Fibroblast of mammary gland (primary cell): ENCODE results near the gene FAM222B.
A peak's percentile ranks its signal among the peaks of the same experiment; 100 is the strongest.

ENCODE experiments used
- DNase-seq: peaks from one replicate; pipeline ENCODE4 v3.0.0-alpha.2; 2010; ENCODE audit warnings: low read depth
- H3K4me3 ChIP-seq: 2 replicates; pipeline ENCODE4 v1.5.1; 2011; ENCODE audit warnings: low read depth, mild to moderate bottlenecking, low read length, moderate library complexity; ENCODE audit not compliant: control insufficient read depth
- CTCF ChIP-seq: conservative IDR thresholded peaks from 2 replicates; pipeline ENCODE4 v1.5.1; 2011; ENCODE audit warnings: low read depth, low read length, inconsistent platforms; ENCODE audit not compliant: control insufficient read depth, insufficient read depth

FAM222B gene

GRCh38 chr17:28818819-28819221 is 23.8 kb downstream of the FAM222B start:
- DNase-seq = no peak
- no peak for TF ChIP-seq CTCF
- no peak overlapping the region for H3K4me3 ChIP-seq

- DNase-seq = no peak
- no peak for TF ChIP-seq CTCF
- H3K4me3 ChIP-seq = no peak overlapping the region
Observed at GRCh38 chr17:28816540-28816939, 26.1 kb downstream of the FAM222B start.

GRCh38 chr17:28812748-28813377 is 29.7 kb downstream of the FAM222B start:
- TF ChIP-seq CTCF = no peak
- DNase-seq = peak; percentile 71
- peak overlapping the region; percentile 95 for H3K4me3 ChIP-seq

GRCh38 chr17:28812091-28812747 is 30.4 kb downstream of the FAM222B start:
- TF ChIP-seq CTCF = no peak
- DNase-seq = peak; percentile 94
- peak overlapping the region; percentile 95 for H3K4me3 ChIP-seq

GRCh38 chr17:28811651-28812090 is 30.9 kb downstream of the FAM222B start:
- TF ChIP-seq CTCF = no peak
- H3K4me3 ChIP-seq = peak overlapping the region; percentile 95
- DNase-seq = peak; percentile 28

- H3K4me3 ChIP-seq = no peak overlapping the region
- TF ChIP-seq CTCF = no peak
- DNase-seq = peak; percentile 9
Observed at GRCh38 chr17:28810437-28810836, 32.2 kb downstream of the FAM222B start.
